Panc1 (cell line): ENCODE measurements around the gene MITF. TPM values are rescaled to one million over a fixed set of nuclear protein-coding genes. Genes with fewer than 3 reads are reported as not detected.

ENCODE experiments used
- ATAC-seq: fragments of 200-7000 bp; cut with Tn5 transposase; 2 replicates; pipeline ENCODE4 v1.9.1; 2020; ENCODE audit warnings: mild to moderate bottlenecking, moderate library complexity
- BruUV-seq: library from RNA; stranded (reverse); fragments of 400-500 nt; replicated peaks from 2 replicates; lab custom pipeline; 2021; lab: Mats Ljungman, UMichigan
- CTCF ChIA-PET: fragments of 300-600 bp; sonication (Branson Sonifier 250); formaldehyde crosslinking; loops from one replicate; lab custom pipeline; 2022; ENCODE audit warnings: antibody characterized with exemption; lab: Charles Lee
- POLR2A ChIA-PET: fragments of 300-600 bp; sonication (Branson Sonifier 250); formaldehyde crosslinking; loops from one replicate; lab custom pipeline; 2022; ENCODE audit warnings: antibody characterized with exemption; lab: Charles Lee
- DNase-seq: peaks from one replicate; pipeline ENCODE4 v3.0.0-alpha.2; 2010; ENCODE audit warnings: low read depth, low spot score
- H3K27ac ChIP-seq: 2 replicates; pipeline ENCODE4 v1.5.1; 2011; ENCODE audit warnings: mild to moderate bottlenecking, low read length, inconsistent platforms
- H3K27me3 ChIP-seq: fragments of 200-500 bp; sonication (Bioruptor generic); 2 replicates; pipeline ENCODE4 v1.6.0; 2014; ENCODE audit warnings: low read length, inconsistent platforms; ENCODE audit not compliant: control insufficient read depth, insufficient read depth
- H3K36me3 ChIP-seq: fragments of 200-500 bp; sonication (Bioruptor generic); 2 replicates; pipeline ENCODE4 v1.5.1; 2014; ENCODE audit warnings: inconsistent platforms, mild to moderate bottlenecking, low read length, moderate library complexity; ENCODE audit not compliant: control insufficient read depth, insufficient read depth
- H3K4me1 ChIP-seq: 2 replicates; pipeline ENCODE4 v1.5.1; 2011; ENCODE audit warnings: inconsistent platforms, mild to moderate bottlenecking, low read length, moderate library complexity; ENCODE audit not compliant: control insufficient read depth, insufficient read depth
- H3K4me3 ChIP-seq, 2 experiments: 2 replicates each; pipeline ENCODE4 v1.5.1; 2011 to 2012; ENCODE audit warnings: low read depth in 2 of 2, low read length in 2 of 2, mild to moderate bottlenecking in 2 of 2, inconsistent platforms in 1 of 2, moderate library complexity in 1 of 2
- H3K9me3 ChIP-seq: fragments of 200-500 bp; sonication (Bioruptor generic); 2 replicates; pipeline ENCODE4 v1.5.1; 2014; ENCODE audit warnings: low read depth, mild to moderate bottlenecking, inconsistent platforms, low read length, moderate library complexity; ENCODE audit not compliant: control insufficient read depth, insufficient read depth
- CTCF ChIP-seq: fragments of 450-650 bp; IDR thresholded peaks from 2 replicates; pipeline ENCODE4 v1.5.1; 2017; ENCODE audit warnings: mild to moderate bottlenecking
- POLR2AphosphoS5 ChIP-seq: IDR thresholded peaks from 2 replicates; pipeline ENCODE4 v1.6.1; 2012; ENCODE audit warnings: mild to moderate bottlenecking, low read depth, low read length, moderate library complexity
- REST ChIP-seq, 2 experiments: IDR thresholded peaks; 2 replicates each; pipeline ENCODE4 v1.6.1; 2011 to 2012; ENCODE audit warnings: low read depth in 2 of 2, control low read depth in 1 of 2, low read length in 1 of 2, mild to moderate bottlenecking in 1 of 2, moderate library complexity in 1 of 2; ENCODE audit not compliant: insufficient read depth in 1 of 2
- SIN3A ChIP-seq: IDR thresholded peaks from 2 replicates; pipeline ENCODE4 v1.6.1; 2012; ENCODE audit warnings: low read depth, mild to moderate bottlenecking, low read length, moderate library complexity, borderline replicate concordance; ENCODE audit not compliant: insufficient read depth
- TCF7L2 ChIP-seq: IDR thresholded peaks from 2 replicates; pipeline ENCODE4 v1.6.1; 2011; ENCODE audit warnings: mild to moderate bottlenecking, low read depth, low read length, inconsistent platforms
- in situ Hi-C: cut with HindIII; loops from 2 replicates; pipeline ENCODE4 v1.10.0; 2016; ENCODE audit warnings: low sequenced_read_pairs, low pct_unique_long_range_greater_than_20kb
- intact Hi-C: fragments of 100-400 bp; cut with micrococcal nuclease; formaldehyde crosslinking; loops from one replicate; pipeline ENCODE4 v1.10.0; 2022; ENCODE audit not compliant: unreplicated experiment
- total RNA-seq: library from RNA; stranded (reverse); gene quantifications from one replicate; pipeline ENCODE4 v1.2.1, GENCODE V29; 2021; ENCODE audit not compliant: unreplicated experiment

The MITF gene
- total RNA-seq, 1 experiment from 2014 or later, result 10.8 TPM

DNA sequence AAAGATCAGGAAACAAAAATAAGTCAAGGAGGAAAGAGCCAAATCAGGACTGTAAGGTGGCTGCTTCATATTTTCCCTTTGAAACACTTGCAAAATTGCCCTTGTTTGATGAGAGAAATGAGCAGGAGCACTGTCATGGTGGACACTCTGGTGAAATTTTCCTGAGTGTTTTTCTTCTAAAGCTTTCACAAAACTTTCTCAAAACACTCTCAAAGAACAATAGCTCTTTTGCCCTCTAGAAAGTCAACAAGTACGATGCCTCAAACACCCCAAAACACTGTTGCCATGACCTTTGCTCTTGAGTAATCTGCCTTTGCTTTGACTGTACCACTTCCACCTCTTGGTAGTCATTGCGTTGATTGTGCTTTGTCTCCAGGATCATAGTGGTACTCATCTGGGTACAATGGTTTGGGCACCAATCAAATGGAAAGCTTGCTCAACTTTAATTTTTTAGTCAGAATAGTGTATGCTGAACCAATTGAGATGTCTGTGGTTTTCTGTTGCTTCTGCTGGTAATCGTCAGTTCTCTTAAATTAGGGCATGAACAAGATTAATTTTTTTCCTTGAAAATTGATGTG, 13.2 kb upstream of the MITF start:
- no peak for DNase-seq
- intact Hi-C loops, result no loop called here
- TF ChIP-seq SIN3A (no peak), TCF7L2 (no peak), REST (IDR thresholded peaks at IDR 0.05; ENCODE audit: insufficient read depth in 1 of 2, low read depth in 2 of 2, low read length in 1 of 2) (no peak), CTCF (no peak), POLR2AphosphoS5 (no peak)
- H3K4me1 ChIP-seq, result no peaks in the 10 kb centered on the region
- no peaks in the 10 kb centered on the region for H3K9me3 ChIP-seq
- POLR2A ChIA-PET, result no interaction called here
- BruUV-seq, result no TSS peak
- H3K27ac ChIP-seq, result no peak overlapping the region
- no peak overlapping the region for H3K4me3 ChIP-seq
- in situ Hi-C loops, result no loop called here
- no peak for ATAC-seq
- H3K27me3 ChIP-seq, result no peaks in the 10 kb centered on the region
- no peaks in the 10 kb centered on the region for H3K36me3 ChIP-seq
- CTCF ChIA-PET, result no interaction called here

DNA sequence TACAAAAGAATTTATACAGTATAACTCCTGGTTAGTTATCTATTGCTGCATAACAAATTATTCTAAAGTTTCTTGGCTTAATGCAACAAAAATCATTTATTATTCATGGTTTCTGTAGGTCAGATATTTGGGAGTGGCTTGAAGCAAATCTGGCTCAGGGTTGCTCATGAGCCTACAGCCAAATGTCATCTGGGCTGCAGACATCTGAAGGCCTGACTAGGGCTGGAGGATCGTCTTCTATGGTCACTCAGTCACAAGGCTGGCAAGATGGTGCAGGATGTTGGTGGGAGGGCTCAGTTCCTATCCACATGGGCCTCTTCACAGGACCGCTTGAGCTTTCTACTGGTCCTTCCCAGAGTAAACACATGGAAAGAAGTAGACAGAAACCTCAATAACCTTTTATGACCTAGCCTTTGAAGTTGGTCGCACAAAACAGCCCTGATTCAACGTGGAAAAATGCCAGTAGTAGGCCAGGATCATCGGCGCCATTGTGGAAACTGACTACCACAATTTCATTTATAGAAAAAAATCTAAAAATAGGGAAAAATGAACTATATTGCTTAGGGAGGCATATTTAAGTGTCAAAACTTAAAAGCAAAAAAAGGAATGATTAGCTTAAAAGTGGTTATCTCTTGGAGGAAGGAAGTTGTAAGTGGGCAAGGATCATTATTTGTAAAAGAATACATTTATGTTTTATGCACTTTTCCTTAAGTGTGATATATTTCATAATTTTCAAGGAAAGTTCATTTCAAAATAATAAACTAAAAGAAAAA, 9.9 kb upstream of the MITF start:
- BruUV-seq, result no TSS peak

More for the DNA sequence above, 9.9 kb upstream of the MITF start:
- intact Hi-C loops, result no loop called here
- Histone ChIP-seq H3K27ac (no peak overlapping the region), H3K4me3 (no peak overlapping the region), H3K36me3 (no peaks in the 10 kb centered on the region), H3K4me1 (no peaks in the 10 kb centered on the region), H3K27me3 (no peaks in the 10 kb centered on the region), H3K9me3 (no peaks in the 10 kb centered on the region)
- ATAC-seq (no peak), DNase-seq (no peak)
- TF ChIP-seq POLR2AphosphoS5, result no peak
- no peak for TF ChIP-seq REST (IDR thresholded peaks at IDR 0.05; ENCODE audit: insufficient read depth in 1 of 2, low read depth in 2 of 2, low read length in 1 of 2)
- TF ChIP-seq CTCF, result no peak
- no peak for TF ChIP-seq TCF7L2
- no peak for TF ChIP-seq SIN3A
- ChIA-PET CTCF (no interaction called here), POLR2A (no interaction called here)
- in situ Hi-C loops, result no loop called here
